Smooth muscle cell of bladder (primary cell): ENCODE measurements around the gene FLRT2. TPM values are rescaled to one million over a fixed set of nuclear protein-coding genes. Genes with fewer than 3 reads are reported as not detected.

ENCODE experiments used
- total RNA-seq: library from RNA; depleted of rRNA; stranded (reverse); fragments of >200 nt; gene quantifications from 2 replicates; pipeline ENCODE4 v1.2.3, GENCODE V29; 2014

Gene FLRT2, protein sequence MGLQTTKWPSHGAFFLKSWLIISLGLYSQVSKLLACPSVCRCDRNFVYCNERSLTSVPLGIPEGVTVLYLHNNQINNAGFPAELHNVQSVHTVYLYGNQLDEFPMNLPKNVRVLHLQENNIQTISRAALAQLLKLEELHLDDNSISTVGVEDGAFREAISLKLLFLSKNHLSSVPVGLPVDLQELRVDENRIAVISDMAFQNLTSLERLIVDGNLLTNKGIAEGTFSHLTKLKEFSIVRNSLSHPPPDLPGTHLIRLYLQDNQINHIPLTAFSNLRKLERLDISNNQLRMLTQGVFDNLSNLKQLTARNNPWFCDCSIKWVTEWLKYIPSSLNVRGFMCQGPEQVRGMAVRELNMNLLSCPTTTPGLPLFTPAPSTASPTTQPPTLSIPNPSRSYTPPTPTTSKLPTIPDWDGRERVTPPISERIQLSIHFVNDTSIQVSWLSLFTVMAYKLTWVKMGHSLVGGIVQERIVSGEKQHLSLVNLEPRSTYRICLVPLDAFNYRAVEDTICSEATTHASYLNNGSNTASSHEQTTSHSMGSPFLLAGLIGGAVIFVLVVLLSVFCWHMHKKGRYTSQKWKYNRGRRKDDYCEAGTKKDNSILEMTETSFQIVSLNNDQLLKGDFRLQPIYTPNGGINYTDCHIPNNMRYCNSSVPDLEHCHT
- total RNA-seq: 2.8 and 8.0 TPM in 2 replicates

GRCh38 chr14:85529803-85530574 lies at the start of gene FLRT2:
Gene FLRT2, plus strand, starts transcription at chr14:85530144. Its CDS starts 91,371 bp downstream, at chr14:85621515.

